NCI-H128 (cell line): Measurements from ENCODE around the gene AK6.
"Not testable (repeated sequence)": the region's sequence is repeated elsewhere in the genome, so short reads cannot be mapped to it uniquely, and the experiment has no call there.

ENCODE experiments used
- DNase-seq: peaks from one replicate; lab custom pipeline; 2025; ENCODE audit not compliant: unreplicated experiment; lab: John Stamatoyannopoulos, UW

Gene AK6

GRCh38 chr5:69341520-69342161 is 27.7 kb downstream of the AK6 start:
- no peak for DNase-seq

GRCh38 chr5:69335341-69335935 is 33.9 kb downstream of the AK6 start:
- DNase-seq, result no peak

- peak; percentile 33 for DNase-seq
These were observed 34.5 kb downstream of the AK6 start for GRCh38 chr5:69334793-69335268.

- not testable (repeated sequence) for DNase-seq
These were observed 35.5 kb downstream of the AK6 start for GRCh38 chr5:69333668-69334315.

- DNase-seq, result no peak
These were observed 37.5 kb downstream of the AK6 start for GRCh38 chr5:69331528-69332445.

- DNase-seq, result no peak
These were observed 39.3 kb downstream of the AK6 start for GRCh38 chr5:69329905-69330489.

GRCh38 chr5:69326365-69326764 is 43.0 kb downstream of the AK6 start:
- no peak for DNase-seq

GRCh38 chr5:69317391-69317790 is 51.9 kb downstream of the AK6 start:
- DNase-seq, result no peak

- no peak for DNase-seq
These were observed 53.3 kb downstream of the AK6 start for GRCh38 chr5:69315972-69316371.

- no peak for DNase-seq
These were observed 55.9 kb downstream of the AK6 start for GRCh38 chr5:69313428-69313827.

- no peak for DNase-seq
These were observed 56.7 kb downstream of the AK6 start for GRCh38 chr5:69312459-69313160.

- no peak for DNase-seq
These were observed 59.9 kb downstream of the AK6 start for GRCh38 chr5:69309380-69309779.

- DNase-seq, result no peak
These were observed 61.2 kb downstream of the AK6 start for GRCh38 chr5:69308046-69308553.

GRCh38 chr5:69305512-69305911 is 63.8 kb downstream of the AK6 start:
- no peak for DNase-seq
